T47D (cell line): ENCODE results near the gene MOV10.

ENCODE experiments used
- DNase-seq, 2 experiments: peaks; one replicate each; pipeline versions ENCODE4 v3.0.0 to v3.0.0-alpha.2; 2011 to 2012; ENCODE audit warnings: low read depth in 1 of 2, low spot score in 1 of 2
- JUND ChIP-seq: IDR thresholded peaks from 2 replicates; pipeline ENCODE4 v1.6.1; 2012; ENCODE audit warnings: low read depth
- in situ Hi-C: cut with HindIII; loops from 2 replicates; pipeline ENCODE4 v1.10.0; 2016; ENCODE audit warnings: low sequenced_read_pairs, low pct_unique_long_range_greater_than_20kb

The MOV10 gene

GRCh38 chr1:112685913-112686312, 11.5 kb downstream of the MOV10 start:
- in situ Hi-C loops, result no loop called here
- TF ChIP-seq JUND, result no peak
- DNase-seq, result no peak

DNA sequence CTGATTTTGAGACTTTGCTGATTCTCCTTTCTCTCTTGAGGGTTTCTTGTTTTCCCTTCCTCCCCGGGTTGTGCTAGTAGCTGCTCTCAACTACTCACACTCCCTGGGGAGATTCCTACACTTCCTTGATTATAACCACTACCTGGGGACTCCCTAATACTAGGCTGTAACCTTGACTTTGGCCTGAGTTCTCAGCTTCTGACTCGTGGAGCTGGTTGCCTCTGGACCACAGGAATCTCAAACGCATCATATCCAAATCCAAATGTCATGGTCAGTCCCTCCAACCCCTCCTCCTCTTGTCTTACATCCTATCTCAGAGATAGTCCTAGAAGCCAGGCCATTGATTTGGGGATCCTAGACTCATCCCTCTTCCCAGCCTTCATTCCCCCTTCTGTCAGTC, 12.0 kb downstream of the MOV10 start:
- TF ChIP-seq JUND, result no peak
- in situ Hi-C loops, result no loop called here
- DNase-seq, result no peak

DNA sequence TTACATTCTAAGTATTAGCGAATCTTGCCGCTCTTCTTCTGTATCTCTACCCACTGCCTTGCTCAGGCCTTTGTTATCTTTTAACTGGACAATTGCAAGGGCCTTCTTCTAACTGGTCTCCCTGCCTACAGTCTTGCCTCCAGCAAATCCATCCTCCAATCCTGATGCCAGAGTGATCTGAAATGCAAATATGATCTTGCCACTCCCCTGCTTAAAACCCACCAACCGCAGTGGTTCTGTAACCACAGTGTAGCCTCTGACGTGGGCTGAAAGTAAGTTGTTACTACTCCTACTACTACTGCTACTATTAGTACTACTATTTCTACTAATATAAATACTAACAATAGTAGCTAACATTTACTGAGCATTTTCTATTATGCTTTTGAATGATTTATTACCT, 12.4 kb downstream of the MOV10 start:
- TF ChIP-seq JUND, result no peak
- no peak for DNase-seq
- in situ Hi-C loops, result no loop called here

DNA sequence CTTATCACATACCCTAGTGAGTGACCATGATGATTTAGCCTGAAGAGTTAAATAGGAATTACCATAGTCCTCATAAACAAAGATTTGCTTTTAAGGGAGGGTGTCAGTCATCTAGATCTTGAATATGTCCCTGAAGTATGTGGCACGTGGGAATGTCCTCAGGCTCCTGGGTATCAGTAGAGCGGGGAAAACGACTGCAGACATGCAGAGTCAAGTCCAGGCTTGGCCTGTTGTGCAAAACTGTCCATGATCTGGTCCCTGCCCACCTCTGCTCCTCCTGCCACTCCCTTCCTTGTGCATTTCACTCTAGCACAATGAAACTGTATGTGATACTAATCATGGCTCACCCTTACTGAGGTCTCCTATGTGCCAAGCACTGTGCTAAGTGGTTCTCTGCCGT, 12.9 kb downstream of the MOV10 start:
- in situ Hi-C loops, result no loop called here
- DNase-seq, result no peak
- TF ChIP-seq JUND, result no peak

GRCh38 chr1:112687785-112688496, 13.5 kb downstream of the MOV10 start:
- no peak for TF ChIP-seq JUND
- DNase-seq, result peak in 1 of 2 experiments; percentile 82
- in situ Hi-C loops, result no loop called here

DNA sequence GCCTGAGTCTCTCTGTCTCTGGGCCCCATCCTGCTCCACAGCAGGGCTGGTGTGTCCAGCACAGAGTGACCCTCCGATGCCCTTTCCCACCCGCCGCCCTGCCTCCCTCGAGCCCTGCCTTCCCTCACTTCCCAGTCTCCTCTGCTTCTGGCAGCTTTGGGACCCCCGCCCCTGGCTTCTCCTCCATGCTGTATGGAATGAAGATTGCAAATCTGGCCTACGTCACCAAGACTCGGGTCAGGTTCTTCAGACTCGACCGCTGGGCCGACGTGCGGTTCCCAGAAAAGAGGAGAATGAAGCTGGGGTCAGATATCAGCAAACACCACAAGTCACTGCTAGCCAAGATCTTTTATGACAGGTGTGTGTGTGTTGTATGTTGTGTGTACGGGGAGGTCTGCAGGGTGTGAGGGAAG, 14.3 kb downstream of the MOV10 start:
- in situ Hi-C loops, result no loop called here

GRCh38 chr1:112689196-112689841, 14.9 kb downstream of the MOV10 start:
- in situ Hi-C loops, result no loop called here
- TF ChIP-seq JUND, result no peak
- DNase-seq, result no peak

More for the DNA sequence above, 14.3 kb downstream of the MOV10 start:
- no peak for TF ChIP-seq JUND
- no peak for DNase-seq

DNA sequence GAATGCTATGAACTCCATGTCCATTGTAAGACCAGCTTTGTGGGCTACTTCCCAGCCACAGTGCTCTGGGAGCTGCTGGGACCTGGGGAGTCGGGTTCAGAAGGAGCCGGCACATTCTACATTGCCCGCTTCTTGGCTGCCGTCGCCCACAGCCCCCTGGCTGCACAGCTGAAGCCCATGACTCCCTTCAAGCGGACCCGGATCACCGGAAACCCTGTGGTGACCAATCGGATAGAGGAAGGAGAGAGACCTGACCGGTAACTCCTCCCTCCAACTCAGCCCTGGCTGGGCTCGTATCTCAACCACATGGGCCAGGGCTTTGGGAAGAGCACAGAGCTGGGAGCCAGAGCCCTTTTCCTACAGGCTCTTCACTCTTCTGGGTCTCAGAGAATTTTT, 15.4 kb downstream of the MOV10 start:
- in situ Hi-C loops, result no loop called here
- no peak for DNase-seq
- TF ChIP-seq JUND, result no peak

- in situ Hi-C loops, result no loop called here
- TF ChIP-seq JUND, result no peak
- DNase-seq, result no peak
Measured at GRCh38 chr1:112692681-112693080, 18.2 kb downstream of the MOV10 start.

GRCh38 chr1:112693821-112694220, 19.4 kb downstream of the MOV10 start:
- no peak for TF ChIP-seq JUND
- DNase-seq, result no peak

GRCh38 chr1:112694363-112694929, 20.0 kb downstream of the MOV10 start:
- DNase-seq, result no peak
- no peak for TF ChIP-seq JUND
- in situ Hi-C loops, result no loop called here

More at GRCh38 chr1:112693821-112694220, 19.4 kb downstream of the MOV10 start:
- in situ Hi-C loops, result no loop called here

- no peak for DNase-seq
- no peak for TF ChIP-seq JUND
- in situ Hi-C loops, result no loop called here
Measured at GRCh38 chr1:112695276-112695675, 20.8 kb downstream of the MOV10 start.

GRCh38 chr1:112696578-112697314, 22.3 kb downstream of the MOV10 start:
- DNase-seq, result no peak
- no peak for TF ChIP-seq JUND
- in situ Hi-C loops, result no loop called here
